ENCODE measurements around the gene SCRN1. TPM values are rescaled to one million over a fixed set of nuclear protein-coding genes. Genes with fewer than 3 reads are reported as not detected.

Gene SCRN1, protein sequence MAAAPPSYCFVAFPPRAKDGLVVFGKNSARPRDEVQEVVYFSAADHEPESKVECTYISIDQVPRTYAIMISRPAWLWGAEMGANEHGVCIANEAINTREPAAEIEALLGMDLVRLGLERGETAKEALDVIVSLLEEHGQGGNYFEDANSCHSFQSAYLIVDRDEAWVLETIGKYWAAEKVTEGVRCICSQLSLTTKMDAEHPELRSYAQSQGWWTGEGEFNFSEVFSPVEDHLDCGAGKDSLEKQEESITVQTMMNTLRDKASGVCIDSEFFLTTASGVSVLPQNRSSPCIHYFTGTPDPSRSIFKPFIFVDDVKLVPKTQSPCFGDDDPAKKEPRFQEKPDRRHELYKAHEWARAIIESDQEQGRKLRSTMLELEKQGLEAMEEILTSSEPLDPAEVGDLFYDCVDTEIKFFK
- not detected for polyA plus RNA-seq (2012; ENCODE audit: insufficient read length, low read depth)

GRCh38 chr7:29989257-29989995 lies at the start of gene SCRN1:
TSS of gene SCRN1 (minus strand) at chr7:29989801. CDS start at chr7:29969067, 20,734 bp downstream.
- no peak for TF ChIP-seq REST (IDR thresholded peaks at IDR 0.05; ENCODE audit: insufficient read depth in 1 of 2, low read depth in 2 of 2, low read length in 2 of 2)
- TF ChIP-seq FOXP2 (optimal IDR thresholded peaks at IDR 0.05; ENCODE audit: borderline replicate concordance, extremely low read depth, extremely low read length, insufficient read depth): no peak
- TF ChIP-seq SIN3A (IDR thresholded peaks at IDR 0.05; ENCODE audit: borderline replicate concordance, insufficient read depth, low read length): no peak
- TF ChIP-seq POLR2AphosphoS5 (IDR thresholded peaks at IDR 0.05; ENCODE audit: low read depth, low read length): no peak
- no peak for TF ChIP-seq TAF1 (IDR thresholded peaks at IDR 0.05; ENCODE audit: borderline replicate concordance, insufficient read depth, low read length)

- TF ChIP-seq POLR2AphosphoS5 (IDR thresholded peaks at IDR 0.05; ENCODE audit: low read depth, low read length): no peak
- no peak for TF ChIP-seq SIN3A (IDR thresholded peaks at IDR 0.05; ENCODE audit: borderline replicate concordance, insufficient read depth, low read length)
- no peak for TF ChIP-seq TAF1 (IDR thresholded peaks at IDR 0.05; ENCODE audit: borderline replicate concordance, insufficient read depth, low read length)
- TF ChIP-seq REST (IDR thresholded peaks at IDR 0.05; ENCODE audit: insufficient read depth in 1 of 2, low read depth in 2 of 2, low read length in 2 of 2): no peak
- TF ChIP-seq FOXP2 (optimal IDR thresholded peaks at IDR 0.05; ENCODE audit: borderline replicate concordance, extremely low read depth, extremely low read length, insufficient read depth): no peak
These were observed 48.8 kb upstream of the SCRN1 start for GRCh38 chr7:30038196-30038980.

DNA sequence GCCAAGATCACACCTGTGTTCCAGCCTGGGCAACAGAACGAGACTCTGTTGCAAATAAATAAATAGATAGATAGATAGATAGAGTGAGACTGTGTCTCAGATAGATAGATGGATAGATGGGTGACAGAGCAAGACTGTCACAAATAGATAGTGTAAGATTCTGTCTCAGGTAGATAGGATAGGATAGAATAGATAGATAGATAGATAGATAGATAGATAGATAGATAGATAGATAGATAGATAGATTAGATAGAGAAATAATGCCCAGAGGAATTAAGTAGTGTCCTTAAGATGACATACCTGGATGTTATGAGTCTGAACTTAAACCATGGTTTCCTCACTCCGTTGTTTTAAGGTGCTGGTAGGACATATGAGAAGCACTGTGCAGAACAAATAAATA lies 46.6 kb upstream of the SCRN1 start:
- TF ChIP-seq POLR2AphosphoS5 (IDR thresholded peaks at IDR 0.05; ENCODE audit: low read depth, low read length): no peak
- TF ChIP-seq TAF1 (IDR thresholded peaks at IDR 0.05; ENCODE audit: borderline replicate concordance, insufficient read depth, low read length): no peak
- no peak for TF ChIP-seq SIN3A (IDR thresholded peaks at IDR 0.05; ENCODE audit: borderline replicate concordance, insufficient read depth, low read length)
- no peak for TF ChIP-seq FOXP2 (optimal IDR thresholded peaks at IDR 0.05; ENCODE audit: borderline replicate concordance, extremely low read depth, extremely low read length, insufficient read depth)
- TF ChIP-seq REST (IDR thresholded peaks at IDR 0.05; ENCODE audit: insufficient read depth in 1 of 2, low read depth in 2 of 2, low read length in 2 of 2): no peak

DNA sequence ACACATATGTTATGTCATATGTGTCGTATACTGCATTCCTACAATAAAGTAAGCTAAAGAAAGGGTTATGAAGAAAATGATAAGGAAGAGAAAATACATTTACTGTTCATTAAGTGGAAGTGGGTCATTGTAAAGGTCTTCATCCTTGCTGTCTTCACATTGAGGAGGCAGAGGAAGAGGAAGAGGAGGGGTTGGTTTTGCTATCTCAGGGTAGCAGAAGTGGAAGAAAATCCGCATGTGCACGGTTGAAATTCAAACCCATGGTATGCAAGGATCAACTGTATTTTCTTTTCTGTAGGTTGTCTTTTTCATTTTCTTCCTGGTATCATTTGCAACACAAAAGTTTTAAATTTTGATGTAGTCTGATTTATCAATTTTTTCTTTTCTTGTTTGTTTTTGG lies 44.9 kb upstream of the SCRN1 start:
- TF ChIP-seq TAF1 (IDR thresholded peaks at IDR 0.05; ENCODE audit: borderline replicate concordance, insufficient read depth, low read length) (no peak), SIN3A (IDR thresholded peaks at IDR 0.05; ENCODE audit: borderline replicate concordance, insufficient read depth, low read length) (no peak), POLR2AphosphoS5 (IDR thresholded peaks at IDR 0.05; ENCODE audit: low read depth, low read length) (no peak), REST (IDR thresholded peaks at IDR 0.05; ENCODE audit: insufficient read depth in 1 of 2, low read depth in 2 of 2, low read length in 2 of 2) (no peak), FOXP2 (optimal IDR thresholded peaks at IDR 0.05; ENCODE audit: borderline replicate concordance, extremely low read depth, extremely low read length, insufficient read depth) (no peak)
